GM12878 (cell line): ENCODE data around the gene HNRNPDL. TPM values are rescaled to one million over a fixed set of nuclear protein-coding genes. Genes with fewer than 3 reads are reported as not detected.

Experiments
- ATAC-seq: fragments of 200-7000 bp; cut with Tn5 transposase; 3 replicates; pipeline ENCODE4 v1.9.1; 2020; ENCODE audit warnings: mild to moderate bottlenecking, moderate library complexity
- BruUV-seq: library from RNA; stranded (reverse); fragments of 400-500 nt; replicated peaks from 2 replicates; lab custom pipeline; 2021; lab: Mats Ljungman, UMichigan
- CTCF ChIA-PET: fragments of 300-600 bp; sonication (Branson Sonifier 250); formaldehyde crosslinking; extraction: SDS; loops from one replicate; lab custom pipeline; 2021; ENCODE audit warnings: inconsistent platforms; lab: Yijun Ruan, JAX
- POLR2A ChIA-PET: fragments of 350-600 bp; formaldehyde crosslinking; extraction: SDS; loops from one replicate; lab custom pipeline; 2021; ENCODE audit warnings: inconsistent platforms; lab: Charles Lee
- RAD21 ChIA-PET: fragments of 300-600 bp; sonication (Branson Sonifier 250); formaldehyde crosslinking; loops from one replicate; lab custom pipeline; 2023; ENCODE audit warnings: antibody characterized with exemption; ENCODE audit not compliant: unreplicated experiment; lab: Charles Lee
- SMC1A ChIA-PET: fragments of 300-600 bp; sonication (Branson Sonifier 250); formaldehyde crosslinking; loops from one replicate; lab custom pipeline; 2023; ENCODE audit not compliant: unreplicated experiment, uncharacterized antibody; lab: Charles Lee
- DNase-seq: peaks from one replicate; pipeline ENCODE4 v3.0.0-alpha.2; 2011; ENCODE audit warnings: low read depth, low spot score
- FAIRE-seq: peaks from 3 replicates; lab custom pipeline; 2011; peaks lifted over from hg19 to GRCh38; lab: Jason Lieb, UNC
- H2AFZ ChIP-seq: 2 replicates; pipeline ENCODE4 v1.6.0; 2011; ENCODE audit warnings: low read depth, low read length, control low read depth; ENCODE audit not compliant: control insufficient read depth
- H3K27ac ChIP-seq: 2 replicates; pipeline ENCODE4 v1.5.1; 2011; ENCODE audit warnings: control low read depth; ENCODE audit not compliant: control insufficient read depth, insufficient read depth
- H3K27me3 ChIP-seq, 2 experiments: replicated peaks in 1 of 2; 2 replicates each; pipeline versions ENCODE4 v1.6.0 to v1.6.1; 2011; ENCODE audit warnings: low read length in 1 of 2; ENCODE audit not compliant: control insufficient read depth in 2 of 2, insufficient read depth in 2 of 2
- H3K36me3 ChIP-seq, 2 experiments: 2 replicates each; pipeline ENCODE4 v1.5.1; 2011; ENCODE audit warnings: low read length in 1 of 2; ENCODE audit not compliant: control insufficient read depth in 2 of 2, insufficient read depth in 2 of 2
- H3K4me1 ChIP-seq: 2 replicates; pipeline ENCODE4 v1.6.1; 2011; ENCODE audit warnings: mild to moderate bottlenecking, low read length, moderate library complexity, mixed read lengths; ENCODE audit not compliant: control insufficient read depth, insufficient read depth
- H3K4me2 ChIP-seq: 2 replicates; pipeline ENCODE4 v1.6.0; 2011; ENCODE audit warnings: control low read depth; ENCODE audit not compliant: control insufficient read depth, insufficient read depth
- H3K4me3 ChIP-seq: fragments of 200-600 bp; sonication (generic); 2 replicates; pipeline ENCODE4 v1.5.1; 2016
- H3K79me2 ChIP-seq: 2 replicates; pipeline ENCODE4 v1.6.0; 2011; ENCODE audit warnings: low read length; ENCODE audit not compliant: control insufficient read depth, insufficient read depth
- H3K9ac ChIP-seq: 2 replicates; pipeline ENCODE4 v1.8.0; 2011; ENCODE audit warnings: low read length, control low read depth, mixed read lengths; ENCODE audit not compliant: control insufficient read depth, insufficient read depth
- H3K9me3 ChIP-seq: replicated peaks from 3 replicates; pipeline ENCODE4 v1.5.1; 2011; ENCODE audit warnings: mild to moderate bottlenecking, low read length; ENCODE audit not compliant: control insufficient read depth, insufficient read depth
- H4K20me1 ChIP-seq: 2 replicates; pipeline ENCODE4 v1.6.0; 2011; ENCODE audit not compliant: control insufficient read depth, insufficient read depth
- CREB1 ChIP-seq: IDR thresholded peaks from 2 replicates; pipeline ENCODE4 v1.6.1; 2012; ENCODE audit warnings: low read depth, mild to moderate bottlenecking, inconsistent platforms
- EGR1 ChIP-seq, 2 experiments: IDR thresholded peaks; 1 replicate in 1 of 2; 2 replicates in 1 of 2; pipeline ENCODE4 v1.6.1; 2011 to 2012; ENCODE audit warnings: low read depth in 2 of 2, low read length in 2 of 2, borderline replicate concordance in 1 of 2, mild to moderate bottlenecking in 1 of 2, moderate library complexity in 1 of 2
- EZH2 ChIP-seq: IDR thresholded peaks from 2 replicates; pipeline ENCODE4 v1.6.1; 2012; ENCODE audit warnings: low read depth, mild to moderate bottlenecking, control low read depth, inconsistent platforms, low read length, borderline replicate concordance; ENCODE audit not compliant: control insufficient read depth
- MTA3 ChIP-seq: IDR thresholded peaks from 2 replicates; pipeline ENCODE4 v1.6.1; 2012; ENCODE audit warnings: low read length, inconsistent platforms, borderline replicate concordance
- WGBS: methylation state at CpG from one replicate; pipeline ENCODE4 v1.1.6; 2016; ENCODE audit warnings: low lambda C conversion rate; ENCODE audit not compliant: insufficient replicate concordance, insufficient coverage; ENCODE audit errors: missing lambda C conversion rate; 5-methylcytosine and 5-hydroxymethylcytosine counted together
- in situ Hi-C: fragments of 300-500 bp; cut with MboI; formaldehyde crosslinking; loops from 9 replicates; pipeline ENCODE4 v1.14.3; 2018; ENCODE audit warnings: mixed read lengths
- intact Hi-C: fragments of 100-400 bp; cut with micrococcal nuclease; formaldehyde crosslinking; loops from one replicate; pipeline ENCODE4 v1.14.2; 2022; ENCODE audit not compliant: unreplicated experiment
- polyA plus RNA-seq, 11 experiments: library from polyadenylated mRNA; depleted of rRNA in 4 of 11; unstranded in 6 of 11; stranded (reverse) in 5 of 11; fragments of >200 nt; fragmentation: Nextera tagmentation in 4 of 11; fragmentation: Illumina TruSeq in 1 of 11; extraction: Ambion mirVana in 4 of 11; extraction: Trizol in 1 of 11; gene quantifications; 1 replicate in 1 of 11; 2 replicates in 10 of 11; pipeline versions ENCODE4 v1.2.1 to v1.2.3, GENCODE V29; 2011 to 2016; ENCODE audit warnings: inconsistent platforms in 2 of 11, missing spikeins in 2 of 11, low read depth in 1 of 11
- total RNA-seq, 4 experiments: library from RNA; depleted of rRNA in 3 of 4; stranded (reverse); fragments of >200 nt in 3 of 4; fragmentation: Illumina TruSeq in 1 of 4; extraction: Trizol in 1 of 4; gene quantifications; 2 replicates each; pipeline versions ENCODE4 v1.2.1 to v1.2.3, GENCODE V29; 2013 to 2021

Gene HNRNPDL
- total and polyA plus RNA-seq, 10 of the 15 experiments (the other 5 are each of a cell fraction or from before 2014, with no cell fraction given): 217 to 510 (median 345) TPM

DNA sequence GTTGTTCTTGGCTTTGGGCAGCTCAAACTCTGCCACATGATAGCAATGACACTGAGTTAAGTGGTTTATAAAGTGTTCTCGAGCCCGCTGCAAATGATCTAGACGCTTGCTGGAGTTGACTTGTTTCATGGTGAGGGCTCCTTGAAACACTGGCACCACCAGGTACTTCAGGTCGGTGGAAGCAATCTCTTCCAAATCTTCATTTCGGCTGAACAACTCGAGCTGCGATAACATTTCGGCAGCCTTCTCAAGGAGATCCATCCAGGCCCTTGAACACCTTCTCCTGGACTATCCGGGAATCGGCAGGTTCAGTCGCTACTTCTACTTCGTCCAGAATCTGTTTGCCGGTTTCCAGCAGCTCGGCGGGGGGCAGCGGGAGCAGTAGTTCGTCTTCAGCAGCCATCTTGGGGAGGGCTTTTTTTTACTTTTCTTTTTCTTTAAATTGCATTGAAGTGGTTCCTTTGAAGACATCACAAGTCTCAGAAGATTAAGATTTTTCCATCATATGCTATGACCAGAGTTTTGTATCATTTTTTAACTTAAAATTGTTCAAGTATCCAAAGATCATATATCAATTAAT is 28.0 kb downstream of the HNRNPDL start:
- FAIRE-seq (no peak), DNase-seq (no peak), ATAC-seq (no peak)
- RAD21 ChIA-PET: interaction anchor here (0.6 kb wide), 1 partner anchor 759 kb away, joined by 3 read pairs; no protein-coding TSS in a partner anchor
- SMC1A ChIA-PET: no interaction called here
- no TSS peak for BruUV-seq
- H3K4me1 ChIP-seq: no peaks in the 10 kb centered on the region
- CTCF ChIA-PET: no interaction called here
- H3K79me2 ChIP-seq: no peaks in the 10 kb centered on the region
- no peak overlapping the region for H3K9ac ChIP-seq
- in situ Hi-C loops: no loop called here
- no peaks in the 10 kb centered on the region for H4K20me1 ChIP-seq
- no peak overlapping the region for H3K4me2 ChIP-seq
- H3K27ac ChIP-seq: no peak overlapping the region
- no peak overlapping the region for H3K4me3 ChIP-seq
- H2AFZ ChIP-seq: no peak overlapping the region
- H3K36me3 ChIP-seq: no peaks in the 10 kb centered on the region
- POLR2A ChIA-PET: no interaction called here
- TF ChIP-seq MTA3: no peak
- no peak for TF ChIP-seq CREB1
- TF ChIP-seq EGR1 (IDR thresholded peaks at IDR 0.05; ENCODE audit: borderline replicate concordance in 1 of 2, low read depth in 2 of 2, low read length in 2 of 2): no peak
- no peak for TF ChIP-seq EZH2
- TF ChIP-seq, all 136 proteins: peak for 0
- WGBS: 75% methylated on average over 17 of the region's 17 CpGs
- intact Hi-C loops: no loop called here
- no peaks in the 10 kb centered on the region for H3K27me3 ChIP-seq
- H3K9me3 ChIP-seq: no peaks in the 10 kb centered on the region

GRCh38 chr4:82401600-82401999 is 28.7 kb downstream of the HNRNPDL start:
- SMC1A ChIA-PET: no interaction called here
- no peaks in the 10 kb centered on the region for H3K36me3 ChIP-seq
- no peaks in the 10 kb centered on the region for H3K4me1 ChIP-seq
- DNase-seq (no peak), FAIRE-seq (no peak), ATAC-seq (no peak)
- no peaks in the 10 kb centered on the region for H3K9me3 ChIP-seq
- POLR2A ChIA-PET: no interaction called here
- no peaks in the 10 kb centered on the region for H3K27me3 ChIP-seq
- CTCF ChIA-PET: no interaction called here
- BruUV-seq: no TSS peak
- H2AFZ ChIP-seq: no peak overlapping the region
- RAD21 ChIA-PET: no interaction called here
- TF ChIP-seq MTA3: no peak
- no peak overlapping the region for H3K4me2 ChIP-seq
- H4K20me1 ChIP-seq: no peaks in the 10 kb centered on the region
- intact Hi-C loops (no loop called here), in situ Hi-C loops (no loop called here)
- H3K4me3 ChIP-seq: no peak overlapping the region
- WGBS: 71% methylated on average over 7 of the region's 7 CpGs
- no peaks in the 10 kb centered on the region for H3K79me2 ChIP-seq
- no peak overlapping the region for H3K27ac ChIP-seq
- no peak overlapping the region for H3K9ac ChIP-seq
